NCI-H345 treated with DMSO at 0.1 percent for 48 hours (cell line): ENCODE measurements around the gene CNTN5.

ENCODE experiments used
- DNase-seq: peaks from one replicate; lab custom pipeline; 2025; ENCODE audit not compliant: unreplicated experiment; lab: John Stamatoyannopoulos, UW

Gene CNTN5

GRCh38 chr11:100013011-100013410, 992.3 kb downstream of the CNTN5 start:
- DNase-seq, result no peak

- DNase-seq, result no peak
These were observed 1011.2 kb downstream of the CNTN5 start for GRCh38 chr11:100031973-100032372.

GRCh38 chr11:100061006-100061405, 1040.3 kb downstream of the CNTN5 start:
- no peak for DNase-seq

- DNase-seq, result no peak
These were observed 1045.7 kb downstream of the CNTN5 start for GRCh38 chr11:100066399-100066798.

GRCh38 chr11:100068116-100068515, 1047.4 kb downstream of the CNTN5 start:
- DNase-seq, result no peak

GRCh38 chr11:100072131-100072530, 1051.4 kb downstream of the CNTN5 start:
- DNase-seq, result no peak

GRCh38 chr11:100080381-100080780, 1059.6 kb downstream of the CNTN5 start:
- no peak for DNase-seq

GRCh38 chr11:100080821-100081220, 1060.1 kb downstream of the CNTN5 start:
- no peak for DNase-seq

- no peak for DNase-seq
These were observed 1072.9 kb downstream of the CNTN5 start for GRCh38 chr11:100093698-100094097.

GRCh38 chr11:100094121-100094865, 1073.5 kb downstream of the CNTN5 start:
- no peak for DNase-seq

- no peak for DNase-seq
These were observed 1075.1 kb downstream of the CNTN5 start for GRCh38 chr11:100095809-100096208.

- no peak for DNase-seq
These were observed 1077.8 kb downstream of the CNTN5 start for GRCh38 chr11:100098560-100098959.

- DNase-seq, result no peak
These were observed 1084.7 kb downstream of the CNTN5 start for GRCh38 chr11:100105255-100105981.

GRCh38 chr11:100105982-100106358, 1085.2 kb downstream of the CNTN5 start:
- DNase-seq, result no peak

GRCh38 chr11:100119176-100119575, 1098.4 kb downstream of the CNTN5 start:
- no peak for DNase-seq

- no peak for DNase-seq
These were observed 1112.4 kb downstream of the CNTN5 start for GRCh38 chr11:100133114-100133513.

GRCh38 chr11:100141201-100141600, 1120.5 kb downstream of the CNTN5 start:
- no peak for DNase-seq

GRCh38 chr11:100151944-100152343, 1131.2 kb downstream of the CNTN5 start:
- no peak for DNase-seq

- DNase-seq, result no peak
These were observed 1132.0 kb downstream of the CNTN5 start for GRCh38 chr11:100152766-100153165.

GRCh38 chr11:100163471-100163870, 1142.7 kb downstream of the CNTN5 start:
- no peak for DNase-seq

GRCh38 chr11:100174881-100175280, 1154.1 kb downstream of the CNTN5 start:
- DNase-seq, result no peak

- no peak for DNase-seq
These were observed 1155.7 kb downstream of the CNTN5 start for GRCh38 chr11:100176456-100176855.

- no peak for DNase-seq
These were observed 1156.9 kb downstream of the CNTN5 start for GRCh38 chr11:100177651-100178050.
